H9 (cell line): ENCODE data around the gene ASTN2. TPM values are rescaled to one million over a fixed set of nuclear protein-coding genes. Genes with fewer than 3 reads are reported as not detected.

Experiments used
- DNase-seq: peaks from one replicate; pipeline ENCODE4 v3.0.0-alpha.2; 2017
- H2AFZ ChIP-seq: one replicate; pipeline ENCODE4 v1.6.1; 2013; ENCODE audit warnings: mild to moderate bottlenecking, low read length, control low read depth, moderate library complexity
- H2AK5ac ChIP-seq: 2 replicates; pipeline ENCODE4 v1.6.1; 2013; ENCODE audit warnings: low read length, control low read depth, mixed read lengths; ENCODE audit not compliant: insufficient read length
- H2BK120ac ChIP-seq: one replicate; pipeline ENCODE4 v1.6.1; 2013; ENCODE audit warnings: low read depth, mild to moderate bottlenecking, low read length, control low read depth, inconsistent platforms; ENCODE audit not compliant: poor library complexity, severe bottlenecking
- H2BK12ac ChIP-seq: 2 replicates; pipeline ENCODE4 v1.6.1; 2013; ENCODE audit warnings: low read length, control low read depth, mixed read lengths, low read depth; ENCODE audit not compliant: insufficient read length
- H2BK15ac ChIP-seq: 2 replicates; pipeline ENCODE4 v1.6.1; 2013; ENCODE audit warnings: low read depth, low read length, control low read depth
- H2BK20ac ChIP-seq: one replicate; pipeline ENCODE4 v1.6.1; 2013; ENCODE audit warnings: low read depth, mild to moderate bottlenecking, low read length, control low read depth, inconsistent platforms; ENCODE audit not compliant: poor library complexity, severe bottlenecking
- H2BK5ac ChIP-seq: 2 replicates; pipeline ENCODE4 v1.6.1; 2013; ENCODE audit warnings: low read length, control low read depth, mixed read lengths; ENCODE audit not compliant: insufficient read length
- H3K14ac ChIP-seq: 2 replicates; pipeline ENCODE4 v1.6.1; 2013; ENCODE audit warnings: low read length, control low read depth; ENCODE audit not compliant: insufficient read depth
- H3K18ac ChIP-seq: 2 replicates; pipeline ENCODE4 v1.6.1; 2013; ENCODE audit warnings: low read depth, mild to moderate bottlenecking, mixed read lengths, low read length, control low read depth; ENCODE audit not compliant: insufficient read length
- H3K23ac ChIP-seq: 2 replicates; pipeline ENCODE4 v1.6.1; 2013; ENCODE audit warnings: low read length, control low read depth, mixed read lengths, low read depth; ENCODE audit not compliant: insufficient read length
- H3K23me2 ChIP-seq: 2 replicates; pipeline ENCODE4 v1.6.1; 2013; ENCODE audit warnings: low read depth, mild to moderate bottlenecking, mixed read lengths, low read length, control low read depth; ENCODE audit not compliant: insufficient read length, poor library complexity, severe bottlenecking
- H3K27ac ChIP-seq: 2 replicates; pipeline ENCODE4 v1.5.1; 2013; ENCODE audit warnings: low read length, control low read depth, mixed read lengths, low read depth; ENCODE audit not compliant: insufficient read length
- H3K27me3 ChIP-seq: 2 replicates; pipeline ENCODE4 v1.6.1; 2013; ENCODE audit warnings: low read length, control low read depth, inconsistent platforms; ENCODE audit not compliant: insufficient read depth
- H3K4ac ChIP-seq: 2 replicates; pipeline ENCODE4 v1.6.1; 2013; ENCODE audit warnings: low read depth, mild to moderate bottlenecking, control low read depth, inconsistent platforms, low read length, moderate library complexity
- H3K4me1 ChIP-seq: 2 replicates; pipeline ENCODE4 v1.6.1; 2013; ENCODE audit warnings: low read length, control low read depth, inconsistent platforms; ENCODE audit not compliant: insufficient read depth
- H3K4me2 ChIP-seq: 2 replicates; pipeline ENCODE4 v1.6.1; 2013; ENCODE audit warnings: low read length, control low read depth, mixed read lengths; ENCODE audit not compliant: insufficient read length, insufficient read depth
- H3K56ac ChIP-seq: 2 replicates; pipeline ENCODE4 v1.6.1; 2013; ENCODE audit warnings: low read depth, mild to moderate bottlenecking, mixed read lengths, low read length, control low read depth; ENCODE audit not compliant: insufficient read length
- H3K79me1 ChIP-seq: 2 replicates; pipeline ENCODE4 v1.6.1; 2013; ENCODE audit warnings: low read depth, mild to moderate bottlenecking, moderate library complexity, low read length, control low read depth, inconsistent platforms; ENCODE audit not compliant: insufficient read depth, poor library complexity, severe bottlenecking
- H3K79me2 ChIP-seq: 2 replicates; pipeline ENCODE4 v1.6.1; 2013; ENCODE audit warnings: low read length, control low read depth, inconsistent platforms; ENCODE audit not compliant: insufficient read depth
- H3K9ac ChIP-seq: 2 replicates; pipeline ENCODE4 v1.6.1; 2013; ENCODE audit warnings: low read length, control low read depth, mixed read lengths; ENCODE audit not compliant: insufficient read length; ENCODE audit errors: extremely low read depth
- H3K9me3 ChIP-seq: one replicate; pipeline ENCODE4 v1.6.1; 2013; ENCODE audit warnings: low read depth, low read length, inconsistent platforms; ENCODE audit not compliant: control insufficient read depth
- H3T11ph ChIP-seq: one replicate; pipeline ENCODE4 v1.6.1; 2013; ENCODE audit warnings: mild to moderate bottlenecking, low read length, control low read depth, inconsistent platforms
- H4K20me1 ChIP-seq: one replicate; pipeline ENCODE4 v1.6.1; 2013; ENCODE audit not compliant: control insufficient read depth, insufficient read length, insufficient read depth
- H4K5ac ChIP-seq: 2 replicates; pipeline ENCODE4 v1.6.1; 2013; ENCODE audit warnings: low read depth, mild to moderate bottlenecking, mixed read lengths, low read length, control low read depth; ENCODE audit not compliant: insufficient read length
- H4K8ac ChIP-seq: replicated peaks from 2 replicates; pipeline ENCODE4 v1.6.1; 2013; ENCODE audit warnings: low read length, control low read depth, mixed read lengths, low read depth; ENCODE audit not compliant: insufficient read length
- H4K91ac ChIP-seq: 2 replicates; pipeline ENCODE4 v1.6.1; 2013; ENCODE audit warnings: low read depth, mild to moderate bottlenecking, moderate library complexity, mixed read lengths, low read length, control low read depth; ENCODE audit not compliant: insufficient read length
- H3K27ac Mint-ChIP-seq, 3 experiments: 2 replicates in 2 of 3; 3 replicates in 1 of 3; pipeline ENCODE4 v1.8.0; 2020 to 2021; ENCODE audit warnings: mixed read lengths in 3 of 3, mild to moderate bottlenecking in 1 of 3, moderate library complexity in 1 of 3
- H3K27me3 Mint-ChIP-seq: 2 replicates; pipeline ENCODE4 v1.8.0; 2021; ENCODE audit warnings: low read depth, mild to moderate bottlenecking, moderate library complexity, mixed read lengths
- H3K36me3 Mint-ChIP-seq, 3 experiments: 2 replicates in 2 of 3; 3 replicates in 1 of 3; pipeline ENCODE4 v1.8.0; 2020 to 2021; ENCODE audit warnings: low read depth in 3 of 3, mixed read lengths in 3 of 3; ENCODE audit not compliant: insufficient read depth in 1 of 3
- H3K4me1 Mint-ChIP-seq, 2 experiments: 2 replicates each; pipeline ENCODE4 v1.8.0; 2020; ENCODE audit warnings: mixed read lengths in 2 of 2
- H3K4me3 Mint-ChIP-seq, 2 experiments: 2 replicates in 1 of 2; 3 replicates in 1 of 2; pipeline ENCODE4 v1.8.0; 2020 to 2021; ENCODE audit warnings: mild to moderate bottlenecking in 2 of 2, mixed read lengths in 2 of 2, moderate library complexity in 1 of 2
- H3K9me3 Mint-ChIP-seq, 2 experiments: 2 replicates in 1 of 2; 3 replicates in 1 of 2; pipeline ENCODE4 v1.8.0; 2020; ENCODE audit warnings: mild to moderate bottlenecking in 2 of 2, mixed read lengths in 2 of 2, moderate library complexity in 1 of 2
- WGBS: extraction: QIAGEN DNeasy Blood & Tissue Kit; methylation state at CpG from one replicate; pipeline ENCODE4 v1.1.7; 2013; ENCODE audit warnings: missing lambda C conversion rate, low lambda C conversion rate, mixed read lengths; ENCODE audit not compliant: insufficient read length; ENCODE audit errors: extremely low coverage; 5-methylcytosine and 5-hydroxymethylcytosine counted together
- total RNA-seq: library from RNA; stranded (reverse); gene quantifications from 2 replicates; pipeline ENCODE4 v1.2.1, GENCODE V29; 2021
- TF ChIP-seq, protein P1 (sequence below): fragments of 200-600 bp; sonication (generic); conservative IDR thresholded peaks from 3 replicates; pipeline ENCODE4 v1.8.0; 2021; ENCODE audit warnings: antibody characterized with exemption, mild to moderate bottlenecking

The ASTN2 gene
- total RNA-seq, 1 experiment from 2014 or later = 9.7 TPM

DNA sequence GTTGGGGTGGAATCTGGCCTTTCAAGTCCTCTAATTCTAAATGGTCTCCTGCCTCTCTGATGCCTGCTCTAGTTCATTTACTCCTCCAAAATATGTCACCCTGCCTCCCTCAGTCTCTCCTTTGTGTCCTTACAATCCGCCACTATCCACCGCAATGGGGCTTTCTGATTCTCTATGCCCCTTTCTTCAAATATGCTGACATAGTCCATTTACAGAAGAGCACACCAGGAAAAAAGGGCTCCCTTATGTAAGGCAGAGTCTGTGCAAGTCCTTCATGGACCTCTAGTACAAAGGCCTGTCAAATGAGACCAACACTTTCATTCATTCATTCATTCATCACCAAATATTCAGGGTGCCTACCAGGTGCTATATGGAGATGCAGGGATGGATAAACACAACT is 2.0 kb upstream of the ASTN2 start:
- Histone ChIP-seq H4K5ac (no peak overlapping the region), H3K27me3 (peaks cover 46% of the 10 kb centered on the region), H3K27ac (no peak overlapping the region), H2BK120ac (no peak overlapping the region), H3K79me1 (no peaks in the 10 kb centered on the region), H3T11ph (no peak overlapping the region), H3K4ac (no peak overlapping the region), H3K9me3 (no peaks in the 10 kb centered on the region), H3K56ac (no peak overlapping the region), H4K91ac (no peak overlapping the region), H3K9ac (no peak overlapping the region), H2BK12ac (no peak overlapping the region), H4K20me1 (no peaks in the 10 kb centered on the region), H3K4me2 (no peak overlapping the region), H3K23me2 (peaks cover 21% of the 10 kb centered on the region), H2AFZ (no peak overlapping the region), H4K8ac (no peak overlapping the region), H3K79me2 (no peaks in the 10 kb centered on the region), H2BK5ac (no peak overlapping the region), H2AK5ac (no peak overlapping the region), H3K18ac (no peak overlapping the region), H2BK20ac (no peak overlapping the region), H3K4me1 (0 out of 2 replicates have a peak, but pooled peaks cover 2% of the 10 kb centered on the region), H3K23ac (no peak overlapping the region), H3K14ac (no peak overlapping the region), H2BK15ac (no peak overlapping the region)
- Mint-ChIP-seq H3K27me3 (peaks cover 27% of the 10 kb centered on the region), H3K4me1 (peaks cover 11% of the 10 kb centered on the region in 2 experiments), H3K4me3 (no peak overlapping the region), H3K36me3 (no peaks in the 10 kb centered on the region; a peak in 1 of 7 replicates), H3K27ac (no peak overlapping the region), H3K9me3 (no peaks in the 10 kb centered on the region; a peak in 1 of 5 replicates)
- WGBS = no CpG with 5 or more reads among the region's 2 CpGs
- no peak for DNase-seq
- TF ChIP-seq, protein P1, sequence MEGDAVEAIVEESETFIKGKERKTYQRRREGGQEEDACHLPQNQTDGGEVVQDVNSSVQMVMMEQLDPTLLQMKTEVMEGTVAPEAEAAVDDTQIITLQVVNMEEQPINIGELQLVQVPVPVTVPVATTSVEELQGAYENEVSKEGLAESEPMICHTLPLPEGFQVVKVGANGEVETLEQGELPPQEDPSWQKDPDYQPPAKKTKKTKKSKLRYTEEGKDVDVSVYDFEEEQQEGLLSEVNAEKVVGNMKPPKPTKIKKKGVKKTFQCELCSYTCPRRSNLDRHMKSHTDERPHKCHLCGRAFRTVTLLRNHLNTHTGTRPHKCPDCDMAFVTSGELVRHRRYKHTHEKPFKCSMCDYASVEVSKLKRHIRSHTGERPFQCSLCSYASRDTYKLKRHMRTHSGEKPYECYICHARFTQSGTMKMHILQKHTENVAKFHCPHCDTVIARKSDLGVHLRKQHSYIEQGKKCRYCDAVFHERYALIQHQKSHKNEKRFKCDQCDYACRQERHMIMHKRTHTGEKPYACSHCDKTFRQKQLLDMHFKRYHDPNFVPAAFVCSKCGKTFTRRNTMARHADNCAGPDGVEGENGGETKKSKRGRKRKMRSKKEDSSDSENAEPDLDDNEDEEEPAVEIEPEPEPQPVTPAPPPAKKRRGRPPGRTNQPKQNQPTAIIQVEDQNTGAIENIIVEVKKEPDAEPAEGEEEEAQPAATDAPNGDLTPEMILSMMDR = no peak
